HEK293 (cell line): ENCODE measurements around the gene FTL.

Experiments
- CTCF ChIA-PET: fragments of 350-600 bp; formaldehyde crosslinking; extraction: SDS; loops from one replicate; lab custom pipeline; 2021; ENCODE audit warnings: antibody characterized with exemption; lab: Yijun Ruan, JAX
- POLR2A ChIA-PET: fragments of 300-600 bp; formaldehyde crosslinking; extraction: SDS; loops from one replicate; lab custom pipeline; 2020; ENCODE audit warnings: antibody characterized with exemption, inconsistent platforms; lab: Yijun Ruan, JAX
- H3K27ac ChIP-seq: fragments of 200-500 bp; sonication (Bioruptor generic); 2 replicates; pipeline ENCODE4 v1.5.1; 2014; ENCODE audit warnings: low read depth, low read length, control low read depth, inconsistent platforms; ENCODE audit errors: extremely low read depth
- H3K36me3 ChIP-seq, 2 experiments: fragments of 200-500 bp in 1 of 2; sonication (Bioruptor generic) in 1 of 2; 1 replicate in 1 of 2; 2 replicates in 1 of 2; pipeline ENCODE4 v1.5.1; 2014 to 2017; ENCODE audit warnings: inconsistent platforms in 2 of 2, low read length in 2 of 2; ENCODE audit not compliant: control insufficient read depth in 2 of 2, insufficient read depth in 1 of 2
- H3K4me1 ChIP-seq: fragments of 200-500 bp; sonication (Bioruptor generic); 2 replicates; pipeline ENCODE4 v1.5.1; 2014; ENCODE audit warnings: mild to moderate bottlenecking, low read length, inconsistent platforms; ENCODE audit not compliant: control insufficient read depth, insufficient read depth
- H3K4me3 ChIP-seq: 2 replicates; pipeline ENCODE4 v1.5.1; 2011; ENCODE audit warnings: low read depth, mild to moderate bottlenecking, control low read depth, low read length, moderate library complexity
- H3K9me3 ChIP-seq: fragments of 200-500 bp; sonication (Bioruptor generic); 2 replicates; pipeline ENCODE4 v1.5.1; 2014; ENCODE audit warnings: low read depth, low read length, inconsistent platforms; ENCODE audit not compliant: control insufficient read depth, insufficient read depth
- MEIS1 ChIP-seq: sonication (generic); formaldehyde crosslinking; IDR thresholded peaks from 2 replicates; pipeline ENCODE4 v1.8.1; 2022; ENCODE audit warnings: missing genetic modification reagents, mild to moderate bottlenecking, borderline replicate concordance
- ZBTB20 ChIP-seq: fragments of 450-650 bp; formaldehyde crosslinking; IDR thresholded peaks from 2 replicates; pipeline ENCODE4 v1.5.1; 2016; ENCODE audit warnings: missing biosample characterization, missing genetic modification characterization
- ZFP3 ChIP-seq: fragments of 450-650 bp; formaldehyde crosslinking; IDR thresholded peaks from 2 replicates; pipeline ENCODE4 v1.5.1; 2016; ENCODE audit warnings: low read depth, missing biosample characterization, missing genetic modification characterization
- ZFP69B ChIP-seq: fragments of 450-650 bp; formaldehyde crosslinking; IDR thresholded peaks from 2 replicates; pipeline ENCODE4 v1.5.1; 2016; ENCODE audit warnings: missing biosample characterization, missing genetic modification characterization
- ZNF121 ChIP-seq: fragments of 450-650 bp; formaldehyde crosslinking; IDR thresholded peaks from 2 replicates; pipeline ENCODE4 v1.5.1; 2016; ENCODE audit warnings: missing biosample characterization, missing genetic modification characterization
- ZNF148 ChIP-seq: fragments of 450-650 bp; formaldehyde crosslinking; IDR thresholded peaks from 2 replicates; pipeline ENCODE4 v1.5.0; 2017; ENCODE audit warnings: missing biosample characterization, missing genetic modification characterization, borderline replicate concordance
- ZNF157 ChIP-seq: fragments of 450-650 bp; formaldehyde crosslinking; IDR thresholded peaks from 2 replicates; pipeline ENCODE4 v1.5.1; 2016; ENCODE audit warnings: missing biosample characterization, missing genetic modification characterization
- ZNF16 ChIP-seq: fragments of 450-650 bp; formaldehyde crosslinking; IDR thresholded peaks from 2 replicates; pipeline ENCODE4 v1.5.1; 2016; ENCODE audit warnings: low read depth, missing biosample characterization, missing genetic modification characterization
- ZNF274 ChIP-seq, 2 experiments: fragments of 200-500 bp in 1 of 2; fragments of 450-650 bp in 1 of 2; sonication (Bioruptor generic) in 1 of 2; formaldehyde crosslinking in 1 of 2; IDR thresholded peaks; 2 replicates each; pipeline versions ENCODE4 v1.5.1 to v1.6.1; 2014 to 2016; ENCODE audit warnings: borderline replicate concordance in 1 of 2, inconsistent platforms in 1 of 2, low read length in 1 of 2, missing biosample characterization in 1 of 2, missing genetic modification characterization in 1 of 2
- ZNF292 ChIP-seq: fragments of 450-650 bp; formaldehyde crosslinking; IDR thresholded peaks from 2 replicates; pipeline ENCODE4 v1.5.1; 2016; ENCODE audit warnings: low read depth, missing biosample characterization, missing genetic modification characterization, borderline replicate concordance
- ZNF335 ChIP-seq: fragments of 450-650 bp; formaldehyde crosslinking; conservative IDR thresholded peaks from 2 replicates; pipeline ENCODE4 v1.5.1; 2016; ENCODE audit warnings: missing biosample characterization, missing genetic modification characterization
- ZNF48 ChIP-seq: fragments of 450-650 bp; formaldehyde crosslinking; IDR thresholded peaks from 2 replicates; pipeline ENCODE4 v1.5.1; 2016; ENCODE audit warnings: missing biosample characterization, missing genetic modification characterization
- ZNF560 ChIP-seq: fragments of 450-650 bp; formaldehyde crosslinking; IDR thresholded peaks from 2 replicates; pipeline ENCODE4 v1.5.1; 2017; ENCODE audit warnings: missing biosample characterization, missing genetic modification characterization, borderline replicate concordance
- TF ChIP-seq, protein P1 (sequence below): fragments of 450-650 bp; formaldehyde crosslinking; IDR thresholded peaks from 2 replicates; pipeline ENCODE4 v1.5.1; 2016; ENCODE audit warnings: missing biosample characterization, missing genetic modification characterization
- TF ChIP-seq, protein P2 (sequence below): fragments of 450-650 bp; formaldehyde crosslinking; IDR thresholded peaks from 2 replicates; pipeline ENCODE4 v1.5.1; 2017; ENCODE audit warnings: missing biosample characterization, missing genetic modification characterization

FTL gene

GRCh38 chr19:48958006-48958405 lies 7.1 kb upstream of the FTL start:
- H3K4me1 ChIP-seq = peaks cover 5% of the 10 kb centered on the region
- H3K36me3 ChIP-seq = peaks cover 22 to 38% of the 10 kb centered on the region in 2 experiments; a peak in 2 of 3 replicates
- no peak overlapping the region for H3K27ac ChIP-seq
- H3K9me3 ChIP-seq = no peaks in the 10 kb centered on the region
- CTCF ChIA-PET = no interaction called here
- POLR2A ChIA-PET = interaction anchor here (0.6 to 1.1 kb wide), 4 partner anchors 15 to 156 kb away, joined by 4 to 6 read pairs (median 4); no protein-coding TSS in a partner anchor
- H3K4me3 ChIP-seq = no peak overlapping the region
- TF ChIP-seq ZNF121 = peak; percentile 97
- TF ChIP-seq ZNF48 = no peak

DNA sequence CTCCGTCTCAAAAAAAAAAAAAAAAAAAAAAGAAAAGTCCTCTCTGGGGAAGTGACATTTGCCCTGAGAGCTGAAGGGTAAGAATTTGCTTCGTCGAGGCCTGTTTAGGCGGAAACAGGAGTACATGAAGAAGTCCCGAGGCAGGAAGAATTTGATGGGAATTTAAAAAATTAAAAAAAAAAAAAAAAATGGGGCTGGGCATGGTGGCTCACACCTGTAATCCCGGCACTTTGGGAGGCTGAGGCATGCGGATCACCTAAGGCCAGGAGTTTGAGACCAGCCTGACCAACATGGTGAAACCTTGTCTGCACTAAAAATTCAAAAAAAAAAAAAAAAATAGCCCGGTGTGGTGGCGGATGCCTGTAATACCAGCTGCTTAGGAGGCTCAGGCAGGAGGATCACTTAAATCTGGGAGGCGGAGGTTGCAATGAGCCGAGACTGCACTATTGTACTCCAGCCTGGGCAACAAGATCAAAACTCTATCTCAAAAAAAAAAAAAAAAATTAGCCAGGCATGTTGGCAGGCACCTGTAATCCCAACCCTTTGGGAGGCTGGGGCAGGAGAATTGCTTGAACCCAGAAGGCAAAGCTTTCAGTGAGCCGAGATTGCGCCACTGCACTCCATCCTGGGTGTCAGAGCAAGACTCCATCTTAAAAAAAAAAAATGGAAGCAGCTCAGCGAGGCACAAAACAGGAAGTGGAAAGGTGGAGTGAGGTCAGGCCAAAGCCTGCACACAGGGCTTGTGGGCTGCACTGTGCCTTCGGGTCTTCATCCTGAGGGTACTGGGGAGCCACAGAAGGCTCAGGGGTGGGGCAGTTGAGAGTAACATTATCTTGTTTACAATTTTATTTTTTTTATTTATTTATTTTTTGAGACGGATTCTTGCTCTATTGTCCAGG lies 5.5 kb upstream of the FTL start:
- Histone ChIP-seq H3K36me3 (peaks cover 22 to 38% of the 10 kb centered on the region in 2 experiments; a peak in 2 of 3 replicates), H3K4me3 (no peak overlapping the region), H3K9me3 (no peaks in the 10 kb centered on the region)
- TF ChIP-seq ZNF157 (no peak), ZFP69B (tag by site-specific recombination) (no peak), ZNF274 (IDR thresholded peaks at IDR 0.05; ENCODE audit: low read length) (no peak), ZNF274 (tag by site-specific recombination; IDR thresholded peaks at IDR 0.05; ENCODE audit: borderline replicate concordance) (no peak), ZBTB20 (tag by site-specific recombination) (no peak), ZNF335 (peak; percentile 50), ZNF560 (no peak), ZNF148 (tag by site-specific recombination) (no peak), MEIS1 (no peak), ZFP3 (tag by site-specific recombination) (no peak), ZNF292 (tag by site-specific recombination) (no peak), ZNF16 (tag by site-specific recombination) (peak; percentile 84; the same call in 1 of the 2 replicates)
- TF ChIP-seq, protein P1, sequence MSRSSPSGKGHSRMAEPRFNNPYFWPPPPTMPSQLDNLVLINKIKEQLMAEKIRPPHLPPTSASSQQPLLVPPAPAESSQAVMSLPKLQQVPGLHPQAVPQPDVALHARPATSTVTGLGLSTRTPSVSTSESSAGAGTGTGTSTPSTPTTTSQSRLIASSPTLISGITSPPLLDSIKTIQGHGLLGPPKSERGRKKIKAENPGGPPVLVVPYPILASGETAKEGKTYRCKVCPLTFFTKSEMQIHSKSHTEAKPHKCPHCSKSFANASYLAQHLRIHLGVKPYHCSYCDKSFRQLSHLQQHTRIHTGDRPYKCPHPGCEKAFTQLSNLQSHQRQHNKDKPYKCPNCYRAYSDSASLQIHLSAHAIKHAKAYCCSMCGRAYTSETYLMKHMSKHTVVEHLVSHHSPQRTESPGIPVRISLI (tag by site-specific recombination) = peak; percentile 87
- TF ChIP-seq, protein P2, sequence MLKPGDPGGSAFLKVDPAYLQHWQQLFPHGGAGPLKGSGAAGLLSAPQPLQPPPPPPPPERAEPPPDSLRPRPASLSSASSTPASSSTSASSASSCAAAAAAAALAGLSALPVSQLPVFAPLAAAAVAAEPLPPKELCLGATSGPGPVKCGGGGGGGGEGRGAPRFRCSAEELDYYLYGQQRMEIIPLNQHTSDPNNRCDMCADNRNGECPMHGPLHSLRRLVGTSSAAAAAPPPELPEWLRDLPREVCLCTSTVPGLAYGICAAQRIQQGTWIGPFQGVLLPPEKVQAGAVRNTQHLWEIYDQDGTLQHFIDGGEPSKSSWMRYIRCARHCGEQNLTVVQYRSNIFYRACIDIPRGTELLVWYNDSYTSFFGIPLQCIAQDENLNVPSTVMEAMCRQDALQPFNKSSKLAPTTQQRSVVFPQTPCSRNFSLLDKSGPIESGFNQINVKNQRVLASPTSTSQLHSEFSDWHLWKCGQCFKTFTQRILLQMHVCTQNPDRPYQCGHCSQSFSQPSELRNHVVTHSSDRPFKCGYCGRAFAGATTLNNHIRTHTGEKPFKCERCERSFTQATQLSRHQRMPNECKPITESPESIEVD (tag by site-specific recombination) = no peak
- TF ChIP-seq, all 188 proteins: peak for 3
- ChIA-PET POLR2A (interaction anchor here (0.7 to 1.1 kb wide), 6 partner anchors 14 to 163 kb away, joined by 3 to 6 read pairs (median 4); partner anchors contain the start of genes GYS1, NUCB1 and RUVBL2), CTCF (interaction anchor here (0.6 to 1.0 kb wide), 5 partner anchors 33 to 221 kb away, joined by 3 to 4 read pairs (median 4); partner anchors contain the start of gene RUVBL2)
- H3K4me1 ChIP-seq = peaks cover 20% of the 10 kb centered on the region
- H3K27ac ChIP-seq = no peak overlapping the region
